Large intestine (tissue), 3 donors: Measurements from ENCODE around the gene DMD. TPM values are rescaled to one million over a fixed set of nuclear protein-coding genes. Genes with fewer than 3 reads are reported as not detected.

Experiments
- DNase-seq, 2 donors: peaks; one replicate each; pipeline versions ENCODE4 v3.0.0 to v3.0.0-alpha.2; 2013
- H3K27ac ChIP-seq: one replicate; pipeline ENCODE4 v1.5.1; 2013; ENCODE audit warnings: low read length
- H3K27me3 ChIP-seq: 2 replicates; pipeline ENCODE4 v1.6.1; 2013; ENCODE audit warnings: low read length; ENCODE audit not compliant: control insufficient read depth, insufficient read depth
- H3K36me3 ChIP-seq: 2 replicates; pipeline ENCODE4 v1.6.1; 2013; ENCODE audit warnings: low read length; ENCODE audit not compliant: control insufficient read depth, insufficient read depth
- H3K4me1 ChIP-seq: one replicate; pipeline ENCODE4 v1.6.1; 2013; ENCODE audit warnings: low read length; ENCODE audit not compliant: control insufficient read depth, insufficient read depth
- H3K4me3 ChIP-seq: one replicate; pipeline ENCODE4 v1.5.1; 2013; ENCODE audit warnings: low read length
- H3K9me3 ChIP-seq: one replicate; pipeline ENCODE4 v1.6.1; 2013; ENCODE audit warnings: mild to moderate bottlenecking, low read depth, low read length, moderate library complexity; ENCODE audit not compliant: control insufficient read depth
- WGBS: methylation state at CpG from one replicate; pipeline ENCODE4 v1.1.5; 2013; ENCODE audit warnings: low lambda C conversion rate; ENCODE audit not compliant: insufficient coverage; 5-methylcytosine and 5-hydroxymethylcytosine counted together
- polyA plus RNA-seq: library from polyadenylated mRNA; unstranded; fragments of 120-200 nt; gene quantifications from one replicate; pipeline ENCODE4 v1.2.1, GENCODE V29; 2013

The DMD gene
- polyA plus RNA-seq, 1 donor: 23.3 TPM

DNA sequence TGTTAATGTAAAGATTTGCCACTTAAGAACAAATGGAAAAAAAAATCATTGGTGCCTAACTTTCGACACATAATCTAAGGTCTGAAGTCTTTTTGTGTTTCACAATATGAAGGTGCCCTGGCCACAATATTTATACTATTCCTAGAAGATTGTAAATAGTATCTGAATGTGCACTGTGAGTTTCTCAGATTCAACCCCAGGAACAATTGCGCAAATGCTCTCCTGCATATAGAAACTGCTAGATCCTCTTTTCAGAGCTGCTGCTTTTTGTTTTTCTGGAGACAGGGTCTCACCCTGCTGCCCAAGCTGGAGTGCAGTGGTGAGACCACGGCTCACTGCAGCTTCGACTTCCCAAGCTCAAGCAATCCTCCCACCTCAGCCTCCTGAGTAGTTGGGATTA, 1659.4 kb downstream of the DMD start:
- Histone ChIP-seq H3K9me3 (no peaks in the 10 kb centered on the region), H3K36me3 (no peaks in the 10 kb centered on the region), H3K27ac (no peak overlapping the region), H3K4me3 (no peak overlapping the region), H3K27me3 (no peaks in the 10 kb centered on the region), H3K4me1 (no peaks in the 10 kb centered on the region)
- WGBS: no CpG with 5 or more reads among the region's 4 CpGs
- DNase-seq: peak in 1 of 2 donors; percentile 18

DNA sequence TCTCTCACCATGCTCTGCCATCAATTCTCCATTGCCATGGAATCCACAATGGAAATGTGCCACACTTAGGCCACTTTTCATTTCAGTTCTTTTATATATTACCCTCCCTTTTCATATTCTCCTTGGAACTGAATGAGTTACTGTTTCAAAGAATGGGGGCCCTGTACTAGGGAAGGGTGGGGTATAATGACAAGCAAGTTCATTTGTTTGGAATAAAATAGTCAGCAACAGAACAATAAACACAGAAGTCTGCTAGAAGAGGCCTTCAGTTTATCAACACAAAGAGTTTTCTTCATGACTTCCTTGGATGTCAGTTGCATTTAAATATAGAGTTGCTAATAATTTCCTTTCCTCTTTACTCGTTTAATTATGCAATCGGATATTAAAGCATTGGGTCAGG, 1661.2 kb downstream of the DMD start:
- WGBS: 100% methylated on average over 1 of the region's 2 CpGs
- H3K4me3 ChIP-seq: no peak overlapping the region
- DNase-seq: no peak
- no peaks in the 10 kb centered on the region for H3K4me1 ChIP-seq
- no peaks in the 10 kb centered on the region for H3K36me3 ChIP-seq
- no peaks in the 10 kb centered on the region for H3K9me3 ChIP-seq
- H3K27ac ChIP-seq: no peak overlapping the region
- no peaks in the 10 kb centered on the region for H3K27me3 ChIP-seq

DNA sequence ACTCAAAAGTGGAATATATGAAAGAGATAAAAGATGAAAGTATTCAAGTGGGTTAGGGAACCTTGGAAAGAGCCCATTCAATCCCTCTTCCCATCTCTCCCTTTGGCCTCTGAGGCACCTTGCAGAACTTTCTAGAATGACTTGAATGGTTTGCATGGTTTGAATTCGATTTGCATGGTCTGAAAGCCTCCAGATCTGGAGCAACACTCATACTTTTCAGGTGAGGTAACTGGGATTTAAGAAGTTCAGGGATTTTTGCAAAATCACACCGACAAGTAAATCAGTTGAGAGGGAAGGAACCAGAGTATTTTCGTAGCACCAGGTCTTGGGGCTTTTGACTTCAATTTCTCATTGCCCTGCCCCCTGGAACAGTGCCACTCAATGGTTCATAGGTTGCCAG, 1663.5 kb downstream of the DMD start:
- no CpG with 5 or more reads among the region's 3 CpGs for WGBS

DNA sequence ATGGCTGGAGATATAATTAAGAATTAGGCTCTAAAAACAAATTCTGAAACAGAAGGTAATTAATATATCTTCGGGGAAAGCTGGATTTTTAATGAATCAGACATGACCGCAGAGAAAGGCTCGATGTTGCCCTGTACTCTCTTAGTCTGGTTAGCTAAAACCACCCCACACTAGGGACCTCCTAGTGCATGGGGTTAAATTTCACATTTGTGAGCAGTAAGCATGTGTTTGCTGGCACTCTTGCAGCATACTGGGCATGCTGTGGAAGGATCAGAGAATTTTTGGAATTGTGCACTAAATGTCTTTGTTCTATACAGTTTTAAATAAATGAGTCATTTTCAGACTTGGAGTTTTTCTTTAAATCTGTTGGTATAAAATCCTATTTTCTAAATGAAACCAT, 1663.9 kb downstream of the DMD start:
- Histone ChIP-seq H3K27ac (no peak overlapping the region), H3K27me3 (no peaks in the 10 kb centered on the region), H3K9me3 (no peaks in the 10 kb centered on the region), H3K4me3 (no peak overlapping the region), H3K4me1 (no peaks in the 10 kb centered on the region), H3K36me3 (no peaks in the 10 kb centered on the region)
- no CpG with 5 or more reads among the region's 3 CpGs for WGBS
- no peak for DNase-seq

More for the DNA sequence above, 1663.5 kb downstream of the DMD start:
- no peaks in the 10 kb centered on the region for H3K27me3 ChIP-seq
- no peak overlapping the region for H3K4me3 ChIP-seq
- no peaks in the 10 kb centered on the region for H3K36me3 ChIP-seq
- no peak for DNase-seq
- H3K9me3 ChIP-seq: no peaks in the 10 kb centered on the region
- no peak overlapping the region for H3K27ac ChIP-seq
- no peaks in the 10 kb centered on the region for H3K4me1 ChIP-seq

DNA sequence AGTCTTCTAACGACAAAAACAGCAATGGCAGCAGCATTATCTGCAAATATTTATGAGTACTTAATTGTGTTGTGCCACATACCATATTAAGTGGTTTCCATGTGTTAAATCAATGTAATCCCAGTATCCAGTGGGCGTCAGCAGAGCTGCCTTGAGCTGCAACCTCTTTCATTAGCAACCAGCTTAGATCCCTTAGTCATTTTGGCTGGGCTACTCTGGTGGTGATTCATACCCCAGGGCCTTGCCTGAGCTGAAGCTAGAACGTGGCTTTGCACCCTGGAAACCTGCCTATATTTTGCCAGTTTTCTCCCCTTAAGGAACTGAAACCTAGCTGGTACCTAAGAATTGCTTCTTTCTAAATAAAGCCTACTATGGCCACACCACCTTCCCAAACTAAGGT, 1665.2 kb downstream of the DMD start:
- H3K9me3 ChIP-seq: no peaks in the 10 kb centered on the region
- H3K27ac ChIP-seq: no peak overlapping the region
- no CpG with 5 or more reads among the region's 3 CpGs for WGBS
- no peaks in the 10 kb centered on the region for H3K27me3 ChIP-seq
- DNase-seq: no peak
- no peak overlapping the region for H3K4me3 ChIP-seq
- H3K4me1 ChIP-seq: no peaks in the 10 kb centered on the region
- no peaks in the 10 kb centered on the region for H3K36me3 ChIP-seq

DNA sequence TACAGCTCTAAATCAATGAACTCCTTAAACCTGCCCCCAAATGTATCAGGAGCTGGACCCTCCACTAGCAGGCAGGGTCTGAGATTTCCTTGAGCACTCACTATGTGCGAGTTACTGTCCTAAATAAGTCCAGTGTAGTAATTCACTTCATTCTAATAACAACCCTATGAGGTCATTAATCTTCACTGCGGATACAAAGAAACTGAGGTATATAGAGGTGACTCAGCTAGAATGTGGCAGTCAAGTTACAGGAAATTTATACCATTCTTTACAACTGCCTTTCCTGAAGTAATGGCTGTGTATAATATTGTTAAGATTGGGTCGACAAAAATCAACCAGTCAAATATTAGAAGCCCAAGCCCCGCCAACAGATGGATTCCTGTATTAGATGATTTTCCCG, 1665.6 kb downstream of the DMD start:
- no peak overlapping the region for H3K27ac ChIP-seq
- no peaks in the 10 kb centered on the region for H3K4me1 ChIP-seq
- no peaks in the 10 kb centered on the region for H3K27me3 ChIP-seq
- H3K9me3 ChIP-seq: no peaks in the 10 kb centered on the region
- no CpG with 5 or more reads among the region's 5 CpGs for WGBS
- no peaks in the 10 kb centered on the region for H3K36me3 ChIP-seq
- no peak for DNase-seq
- H3K4me3 ChIP-seq: no peak overlapping the region

DNA sequence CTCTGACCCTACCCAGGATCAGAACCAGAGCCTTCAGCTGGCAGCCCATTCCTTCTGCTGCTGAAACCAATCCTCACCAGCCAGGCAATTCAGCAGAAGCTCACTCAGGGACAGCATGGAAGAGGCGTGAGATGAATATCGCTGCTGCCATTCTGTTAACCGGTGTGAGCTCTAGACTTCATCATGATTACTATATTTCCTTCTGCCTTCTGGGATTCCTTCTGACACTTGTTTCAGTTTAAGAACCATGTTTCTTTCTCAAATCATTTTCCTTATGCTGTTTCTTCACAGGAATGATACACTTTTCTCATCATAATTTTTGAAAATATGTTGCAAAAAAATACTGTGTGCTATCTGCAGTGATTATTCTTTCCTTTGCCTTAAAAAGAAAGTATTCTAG, 1666.2 kb downstream of the DMD start:
- no peaks in the 10 kb centered on the region for H3K27me3 ChIP-seq
- no peak overlapping the region for H3K4me3 ChIP-seq
- H3K27ac ChIP-seq: no peak overlapping the region
- no peak for DNase-seq
- no peaks in the 10 kb centered on the region for H3K9me3 ChIP-seq
- no peaks in the 10 kb centered on the region for H3K4me1 ChIP-seq
- no peaks in the 10 kb centered on the region for H3K36me3 ChIP-seq
- no CpG with 5 or more reads among the region's 3 CpGs for WGBS

DNA sequence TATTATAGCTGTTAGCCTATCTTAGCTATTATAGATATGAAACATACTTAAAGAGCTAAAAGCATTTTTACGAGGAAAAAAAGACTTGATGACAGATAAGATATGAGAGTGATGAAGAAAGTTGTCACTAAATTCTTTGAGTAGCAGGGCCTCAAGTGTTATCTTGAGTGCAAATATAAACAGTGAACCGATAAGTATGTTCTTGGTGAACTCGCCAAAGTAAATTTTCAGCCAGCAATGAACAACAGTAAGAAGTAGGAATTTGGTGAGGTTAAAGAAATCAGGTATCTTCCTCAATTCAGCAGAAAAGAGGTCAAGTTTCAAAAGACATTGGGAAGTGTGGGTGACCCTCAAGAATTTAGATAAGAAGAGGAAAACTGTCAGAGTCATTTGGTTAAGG, 1667.7 kb downstream of the DMD start:
- Histone ChIP-seq H3K27ac (no peak overlapping the region), H3K27me3 (no peaks in the 10 kb centered on the region), H3K4me3 (no peak overlapping the region), H3K4me1 (no peaks in the 10 kb centered on the region), H3K36me3 (no peaks in the 10 kb centered on the region), H3K9me3 (no peaks in the 10 kb centered on the region)
- no peak for DNase-seq
- 17% methylated on average over 1 of the region's 3 CpGs for WGBS

DNA sequence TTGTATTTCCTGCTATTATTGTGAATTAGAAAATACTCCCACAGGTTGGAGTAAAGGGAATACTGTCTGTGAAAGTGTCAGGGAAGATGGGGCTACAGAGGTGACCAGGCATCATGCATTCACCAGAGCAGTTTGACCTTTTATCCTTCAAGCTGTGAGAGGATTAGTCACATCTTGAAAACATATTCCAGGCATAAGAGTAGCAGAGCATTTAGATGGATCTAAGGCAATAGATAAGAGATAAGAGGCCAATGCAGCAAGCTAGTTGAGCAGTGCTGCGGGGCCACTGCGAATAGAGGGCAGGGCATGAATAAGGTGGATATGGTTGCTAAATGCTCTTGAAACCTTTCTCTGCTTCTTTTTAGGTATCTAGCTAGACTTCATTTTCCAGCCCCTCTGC, 1668.8 kb downstream of the DMD start:
- no peak overlapping the region for H3K4me3 ChIP-seq
- H3K4me1 ChIP-seq: no peaks in the 10 kb centered on the region
- H3K36me3 ChIP-seq: no peaks in the 10 kb centered on the region
- no peak overlapping the region for H3K27ac ChIP-seq
- H3K27me3 ChIP-seq: no peaks in the 10 kb centered on the region
- no CpG with 5 or more reads among the region's 2 CpGs for WGBS
- H3K9me3 ChIP-seq: no peaks in the 10 kb centered on the region
- DNase-seq: no peak

DNA sequence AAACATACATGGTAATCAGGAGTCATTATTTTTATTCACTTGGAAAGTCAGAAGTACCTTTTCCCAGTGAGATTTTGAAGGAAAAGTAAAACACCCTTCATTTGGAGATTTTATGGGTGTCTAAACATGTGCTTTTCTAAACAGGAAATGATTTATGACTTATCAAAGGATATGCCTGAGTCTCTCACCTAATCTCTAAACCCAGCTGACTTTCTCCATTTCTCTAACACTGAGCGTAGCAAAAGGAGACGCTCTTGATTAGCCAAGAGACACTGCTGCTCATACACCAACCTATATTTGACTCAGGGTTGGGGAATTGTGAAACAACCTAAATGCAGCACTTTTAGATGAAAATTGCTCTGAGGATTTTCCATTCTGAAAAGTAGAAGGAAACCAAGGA, 1671.0 kb downstream of the DMD start:
- Histone ChIP-seq H3K4me1 (no peaks in the 10 kb centered on the region), H3K27me3 (no peaks in the 10 kb centered on the region), H3K4me3 (no peak overlapping the region), H3K9me3 (no peaks in the 10 kb centered on the region), H3K36me3 (no peaks in the 10 kb centered on the region), H3K27ac (no peak overlapping the region)
- DNase-seq: no peak
- WGBS: no CpG with 5 or more reads among the region's 2 CpGs

DNA sequence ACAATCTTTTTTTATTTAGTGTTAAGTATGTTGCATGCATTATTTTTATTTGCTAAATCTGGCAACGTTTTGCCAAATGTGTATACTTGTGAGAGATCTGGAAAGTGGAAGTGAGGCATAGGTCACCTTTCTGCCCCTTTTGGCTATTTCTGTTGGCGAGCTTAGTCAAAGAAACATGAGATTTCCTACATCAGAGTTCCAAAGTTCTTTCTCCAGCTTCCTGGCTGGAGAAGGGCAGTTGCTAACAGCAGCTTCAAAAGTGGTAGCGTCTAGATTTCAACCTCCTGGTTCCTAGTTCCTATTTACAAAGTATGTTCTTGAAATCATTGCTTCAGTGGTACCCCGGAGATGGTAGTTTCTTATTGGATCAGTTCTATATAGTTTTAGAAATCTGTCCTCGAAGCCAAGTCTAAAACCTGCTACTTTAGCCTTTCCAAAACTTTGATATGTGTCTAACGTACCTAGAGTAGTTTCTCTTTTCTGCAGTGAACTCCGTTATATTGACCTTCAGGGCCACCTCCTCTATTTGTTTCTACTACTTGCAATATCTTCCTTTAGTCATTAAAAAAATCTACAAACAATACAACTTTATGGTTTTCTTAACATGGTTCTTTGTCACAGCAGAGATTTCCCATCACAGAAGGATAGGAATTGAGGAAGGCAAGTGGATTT, 1683.8 kb downstream of the DMD start:
- Histone ChIP-seq H3K4me1 (peaks cover 3% of the 10 kb centered on the region), H3K36me3 (no peaks in the 10 kb centered on the region), H3K4me3 (no peak overlapping the region), H3K27ac (no peak overlapping the region), H3K27me3 (no peaks in the 10 kb centered on the region), H3K9me3 (no peaks in the 10 kb centered on the region)
- peak in 1 of 2 donors; percentile 5 for DNase-seq
- no CpG with 5 or more reads among the region's 7 CpGs for WGBS
